ENCODE measurements around the gene PACRGL. TPM values are rescaled to one million over a fixed set of nuclear protein-coding genes. Genes with fewer than 3 reads are reported as not detected.

PACRGL gene
- 27.9 and 65.3 TPM in 2 replicates for total RNA-seq (2014; rRNA removed; shearing (Covaris generic))

GRCh38 chr4:20700007-20700761, at the start of gene PACRGL:
TSS of gene PACRGL (plus strand) at chr4:20700458. CDS start at chr4:20704482, 4,024 bp downstream.
- DNase-seq (ENCODE audit: low spot score): peak; percentile 88

- no peak for DNase-seq (ENCODE audit: low spot score)
Measured at GRCh38 chr4:20652226-20652885, 47.9 kb upstream of the PACRGL start.

- no peak for DNase-seq (ENCODE audit: low spot score)
Measured at GRCh38 chr4:20658456-20658855, 41.8 kb upstream of the PACRGL start.

- DNase-seq (ENCODE audit: low spot score): no peak
Measured at GRCh38 chr4:20662851-20663250, 37.4 kb upstream of the PACRGL start.

- no peak for DNase-seq (ENCODE audit: low spot score)
Measured at GRCh38 chr4:20666012-20666860, 34.0 kb upstream of the PACRGL start.

GRCh38 chr4:20672262-20672661, 28.0 kb upstream of the PACRGL start:
- DNase-seq (ENCODE audit: low spot score): no peak

GRCh38 chr4:20675786-20676185, 24.5 kb upstream of the PACRGL start:
- no peak for DNase-seq (ENCODE audit: low spot score)

- no peak for DNase-seq (ENCODE audit: low spot score)
Measured at GRCh38 chr4:20676501-20677197, 23.6 kb upstream of the PACRGL start.

- DNase-seq (ENCODE audit: low spot score): no peak
Measured at GRCh38 chr4:20678400-20678799, 21.9 kb upstream of the PACRGL start.

- DNase-seq (ENCODE audit: low spot score): no peak
Measured at GRCh38 chr4:20679951-20680350, 20.3 kb upstream of the PACRGL start.

- DNase-seq (ENCODE audit: low spot score): no peak
Measured at GRCh38 chr4:20680736-20681135, 19.5 kb upstream of the PACRGL start.

- DNase-seq (ENCODE audit: low spot score): no peak
Measured at GRCh38 chr4:20681271-20681670, 19.0 kb upstream of the PACRGL start.

- no peak for DNase-seq (ENCODE audit: low spot score)
Measured at GRCh38 chr4:20682853-20683252, 17.4 kb upstream of the PACRGL start.

GRCh38 chr4:20683766-20684165, 16.5 kb upstream of the PACRGL start:
- no peak for DNase-seq (ENCODE audit: low spot score)

- peak; percentile 11 for DNase-seq (ENCODE audit: low spot score)
Measured at GRCh38 chr4:20684852-20685763, 15.2 kb upstream of the PACRGL start.

GRCh38 chr4:20687864-20688263, 12.4 kb upstream of the PACRGL start:
- DNase-seq (ENCODE audit: low spot score): peak; percentile 66

- DNase-seq (ENCODE audit: low spot score): no peak
Measured at GRCh38 chr4:20696815-20697214, 3.4 kb upstream of the PACRGL start.

GRCh38 chr4:20698382-20698781, 1.9 kb upstream of the PACRGL start:
- DNase-seq (ENCODE audit: low spot score): no peak

GRCh38 chr4:20698820-20699219, 1.4 kb upstream of the PACRGL start:
- no peak for DNase-seq (ENCODE audit: low spot score)

GRCh38 chr4:20711335-20711734, 11.1 kb downstream of the PACRGL start:
- no peak for DNase-seq (ENCODE audit: low spot score)

GRCh38 chr4:20723019-20723418, 22.8 kb downstream of the PACRGL start:
- no peak for DNase-seq (ENCODE audit: low spot score)
